SU-DHL-6 (cell line): ENCODE results near the gene TMEM60.

Source experiments
- H2AFZ ChIP-seq: fragments of 200-600 bp; sonication (generic); 2 replicates; pipeline ENCODE4 v1.6.1; 2014; ENCODE audit warnings: low read depth, mild to moderate bottlenecking, moderate library complexity, mixed read lengths, antibody characterized with exemption, low read length; ENCODE audit not compliant: severe bottlenecking
- H3F3A ChIP-seq: fragments of 200-600 bp; shearing (Covaris generic); 2 replicates; pipeline ENCODE4 v1.6.0; 2016; ENCODE audit warnings: antibody characterized with exemption, mild to moderate bottlenecking; ENCODE audit not compliant: insufficient read depth
- H3K27ac ChIP-seq: fragments of 200-600 bp; sonication (generic); 2 replicates; pipeline ENCODE4 v1.5.1; 2016; ENCODE audit warnings: low read depth, mild to moderate bottlenecking, low read length, moderate library complexity, mixed read lengths
- H3K27me3 ChIP-seq: fragments of 200-600 bp; sonication (generic), shearing (Covaris generic); 2 replicates; pipeline ENCODE4 v1.6.0; 2014; ENCODE audit warnings: mild to moderate bottlenecking, low read length
- H3K36me3 ChIP-seq: fragments of 200-600 bp; sonication (generic); 2 replicates; pipeline ENCODE4 v1.6.1; 2014; ENCODE audit warnings: mild to moderate bottlenecking, low read length, mixed read lengths
- H3K4me2 ChIP-seq: fragments of 300-600, 200-600 bp; shearing (Covaris generic), sonication (generic); 2 replicates; pipeline ENCODE4 v1.6.0; 2014; ENCODE audit warnings: low read length, low read depth, mild to moderate bottlenecking; ENCODE audit not compliant: poor library complexity, severe bottlenecking
- H3K4me3 ChIP-seq: fragments of 200-600 bp; sonication (generic); 2 replicates; pipeline ENCODE4 v1.5.1; 2014; ENCODE audit warnings: antibody characterized with exemption, low read length, mild to moderate bottlenecking, mixed read lengths; ENCODE audit not compliant: insufficient read depth, poor library complexity, severe bottlenecking
- H3K79me2 ChIP-seq: fragments of 200-600 bp; sonication (generic); 2 replicates; pipeline ENCODE4 v1.6.1; 2014; ENCODE audit warnings: mild to moderate bottlenecking, low read length, moderate library complexity; ENCODE audit not compliant: insufficient read depth
- H3K9ac ChIP-seq: fragments of 200-600 bp; sonication (generic); 2 replicates; pipeline ENCODE4 v1.7.0; 2014; ENCODE audit warnings: mild to moderate bottlenecking, low read length
- H3K9me2 ChIP-seq: fragments of 200-600 bp; sonication (generic); replicated peaks from 2 replicates; pipeline ENCODE4 v1.6.1; 2014; ENCODE audit warnings: low read length; ENCODE audit not compliant: insufficient read depth
- H3K9me3 ChIP-seq: fragments of 200-600 bp; sonication (generic); 2 replicates; pipeline ENCODE4 v1.6.1; 2014; ENCODE audit warnings: low read length, mixed read lengths; ENCODE audit not compliant: insufficient read depth
- H4K20me1 ChIP-seq: fragments of 200-600 bp; sonication (generic); 2 replicates; pipeline ENCODE4 v1.6.1; 2014; ENCODE audit warnings: low read depth, mild to moderate bottlenecking, antibody characterized with exemption, low read length, moderate library complexity, mixed read lengths
- EZH2phosphoT487 ChIP-seq: fragments of 200-600 bp; sonication (generic), shearing (Covaris generic); conservative IDR thresholded peaks from 2 replicates; pipeline ENCODE4 v1.6.1; 2018; ENCODE audit warnings: mild to moderate bottlenecking, antibody characterized with exemption, low read length, moderate library complexity, mixed read lengths
- TF ChIP-seq, protein P1 (sequence below): fragments of 200-600 bp; sonication (generic); IDR thresholded peaks from one replicate; pipeline ENCODE4 v1.5.1; 2017; ENCODE audit warnings: antibody characterized with exemption, mild to moderate bottlenecking, low read length, moderate library complexity; ENCODE audit not compliant: insufficient read depth, poor library complexity, severe bottlenecking

Gene TMEM60

DNA sequence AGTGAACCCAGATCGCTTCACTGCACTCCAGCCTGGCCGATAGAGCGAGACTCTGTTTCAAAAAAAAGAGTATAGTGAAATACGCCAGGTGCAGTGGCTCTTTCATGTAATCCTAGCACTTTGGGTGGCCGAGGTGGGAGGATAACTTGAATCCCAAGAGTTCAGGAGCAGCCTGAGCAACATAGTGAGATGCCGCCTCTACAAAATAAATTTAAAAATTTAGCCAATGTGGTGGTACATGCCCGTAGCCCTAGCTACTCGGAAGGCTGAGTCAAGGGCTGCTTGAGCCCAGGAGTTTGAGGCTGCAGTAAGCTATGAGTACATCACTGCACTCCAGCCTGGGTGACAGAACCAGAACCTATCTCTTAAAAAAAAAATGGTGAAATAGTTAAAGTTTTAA lies 27.9 kb downstream of the TMEM60 start:
- Histone ChIP-seq H3K27ac (no peak overlapping the region), H3K79me2 (peaks cover 37% of the 10 kb centered on the region), H3K9ac (no peak overlapping the region), H3K4me3 (no peak overlapping the region), H3K36me3 (peaks cover 56% of the 10 kb centered on the region), H3K4me2 (no peak overlapping the region), H2AFZ (no peak overlapping the region), H3F3A (peaks cover 13% of the 10 kb centered on the region; the same call in 1 of the 2 replicates), H3K9me3 (no peaks in the 10 kb centered on the region), H3K27me3 (no peaks in the 10 kb centered on the region), H4K20me1 (no peaks in the 10 kb centered on the region), H3K9me2 (no peaks in the 10 kb centered on the region)
- TF ChIP-seq, protein P1, sequence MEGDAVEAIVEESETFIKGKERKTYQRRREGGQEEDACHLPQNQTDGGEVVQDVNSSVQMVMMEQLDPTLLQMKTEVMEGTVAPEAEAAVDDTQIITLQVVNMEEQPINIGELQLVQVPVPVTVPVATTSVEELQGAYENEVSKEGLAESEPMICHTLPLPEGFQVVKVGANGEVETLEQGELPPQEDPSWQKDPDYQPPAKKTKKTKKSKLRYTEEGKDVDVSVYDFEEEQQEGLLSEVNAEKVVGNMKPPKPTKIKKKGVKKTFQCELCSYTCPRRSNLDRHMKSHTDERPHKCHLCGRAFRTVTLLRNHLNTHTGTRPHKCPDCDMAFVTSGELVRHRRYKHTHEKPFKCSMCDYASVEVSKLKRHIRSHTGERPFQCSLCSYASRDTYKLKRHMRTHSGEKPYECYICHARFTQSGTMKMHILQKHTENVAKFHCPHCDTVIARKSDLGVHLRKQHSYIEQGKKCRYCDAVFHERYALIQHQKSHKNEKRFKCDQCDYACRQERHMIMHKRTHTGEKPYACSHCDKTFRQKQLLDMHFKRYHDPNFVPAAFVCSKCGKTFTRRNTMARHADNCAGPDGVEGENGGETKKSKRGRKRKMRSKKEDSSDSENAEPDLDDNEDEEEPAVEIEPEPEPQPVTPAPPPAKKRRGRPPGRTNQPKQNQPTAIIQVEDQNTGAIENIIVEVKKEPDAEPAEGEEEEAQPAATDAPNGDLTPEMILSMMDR, result no peak
- no peak for TF ChIP-seq EZH2phosphoT487

DNA sequence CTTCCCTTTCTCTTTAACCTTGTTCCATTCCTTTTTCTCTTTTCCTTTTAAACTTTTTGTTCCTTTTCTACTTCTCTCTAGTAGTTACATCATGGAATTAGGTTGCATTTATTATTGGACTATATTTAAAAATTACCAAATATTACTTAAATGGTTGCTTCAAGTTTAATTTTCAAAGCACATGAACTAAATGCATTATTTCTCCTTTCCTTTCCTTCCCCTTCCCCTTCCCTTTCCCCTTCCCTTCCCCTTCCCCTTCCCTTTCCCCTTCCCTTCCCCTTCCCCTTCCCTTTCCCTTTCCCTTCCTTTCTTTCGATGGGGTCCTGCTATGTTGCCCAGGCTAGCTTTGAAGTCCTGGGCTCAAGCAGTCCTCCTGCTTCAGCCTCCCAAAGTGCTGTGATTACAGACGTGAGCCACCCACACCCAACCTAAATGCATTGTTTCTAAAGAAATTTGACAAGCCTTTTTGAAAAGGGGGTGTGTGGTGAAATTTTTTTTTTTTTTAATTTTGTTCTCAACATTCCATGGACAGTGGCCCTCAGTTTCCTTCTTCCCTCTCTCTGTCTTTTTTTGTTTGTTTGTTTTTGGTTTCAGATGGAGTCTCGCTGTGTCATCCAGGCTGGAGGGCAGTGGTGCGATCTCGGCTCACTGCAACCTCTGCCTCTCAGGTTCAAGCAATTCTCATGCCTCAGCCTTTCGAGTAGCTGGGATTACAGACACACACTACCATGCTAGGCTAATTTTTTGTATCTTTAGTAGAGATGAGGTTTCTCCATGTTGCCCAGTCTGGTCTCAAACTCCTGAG lies 31.2 kb downstream of the TMEM60 start:
- Histone ChIP-seq H3K4me2 (no peak overlapping the region), H4K20me1 (no peaks in the 10 kb centered on the region), H3K79me2 (peaks cover 66% of the 10 kb centered on the region), H3K36me3 (peaks cover 33% of the 10 kb centered on the region; the same call in 1 of the 2 replicates), H3F3A (peaks cover 12% of the 10 kb centered on the region; the same call in 1 of the 2 replicates), H3K4me3 (no peak overlapping the region), H2AFZ (no peak overlapping the region), H3K9me3 (no peaks in the 10 kb centered on the region), H3K9me2 (no peaks in the 10 kb centered on the region), H3K27ac (no peak overlapping the region), H3K27me3 (no peaks in the 10 kb centered on the region), H3K9ac (no peak overlapping the region)
- TF ChIP-seq, protein P1, result no peak
- no peak for TF ChIP-seq EZH2phosphoT487

DNA sequence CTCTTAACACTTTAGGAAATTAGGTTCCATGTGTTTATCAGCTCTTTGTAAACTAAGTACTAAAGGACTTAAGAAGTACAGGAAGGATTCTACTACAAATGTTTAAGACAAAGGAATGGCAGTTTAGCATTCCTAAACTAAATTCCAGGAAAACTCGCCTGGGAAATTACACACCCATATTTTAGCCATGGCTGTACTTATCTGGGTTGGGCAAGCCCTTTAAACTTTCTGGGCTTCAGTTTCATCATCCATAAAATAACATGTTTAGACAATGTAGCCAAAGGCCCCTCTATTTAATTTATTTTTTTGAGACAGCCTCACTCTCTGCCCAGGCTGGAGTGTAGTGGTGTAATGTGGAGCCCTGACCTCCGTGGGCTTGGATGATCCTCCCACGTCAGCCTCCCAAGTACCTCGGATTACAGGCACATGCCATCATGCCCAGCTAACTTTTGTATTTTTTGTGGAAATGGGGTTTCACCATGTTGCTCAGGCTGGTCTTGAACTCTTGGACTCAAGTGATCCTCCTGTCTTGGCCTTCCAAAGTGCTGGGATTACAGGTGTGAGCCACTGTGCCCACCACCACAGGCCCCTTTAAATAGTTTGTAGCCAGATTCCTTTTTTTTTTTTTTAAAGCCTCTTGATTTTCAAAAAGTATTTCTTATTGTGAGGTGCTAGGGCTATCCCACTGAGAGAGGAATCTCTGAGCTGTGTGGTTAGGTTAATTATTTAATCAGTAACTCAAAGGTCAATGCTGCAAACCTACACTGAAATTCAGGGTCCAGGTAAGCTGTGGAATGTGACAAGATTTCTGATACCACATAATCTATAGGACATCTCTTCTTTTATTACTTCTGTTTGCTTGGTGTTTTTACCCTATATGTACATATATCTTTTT lies 32.1 kb downstream of the TMEM60 start:
- Histone ChIP-seq H3K27me3 (no peaks in the 10 kb centered on the region), H3K36me3 (peaks cover 29% of the 10 kb centered on the region; the same call in 1 of the 2 replicates), H3K79me2 (peaks cover 72% of the 10 kb centered on the region), H3K4me2 (no peak overlapping the region), H2AFZ (no peak overlapping the region), H3K9ac (no peak overlapping the region), H3F3A (peaks cover 17% of the 10 kb centered on the region; the same call in 1 of the 2 replicates), H3K9me3 (no peaks in the 10 kb centered on the region), H3K4me3 (no peak overlapping the region), H3K27ac (no peak overlapping the region), H3K9me2 (no peaks in the 10 kb centered on the region), H4K20me1 (no peaks in the 10 kb centered on the region)
- no peak for TF ChIP-seq EZH2phosphoT487
- TF ChIP-seq, protein P1, result no peak
